H1 (cell line): ENCODE measurements around the gene ROBO2. TPM values are rescaled to one million over a fixed set of nuclear protein-coding genes. Genes with fewer than 3 reads are reported as not detected.

Experiments used
- CTCF ChIA-PET: fragments of 300-600 bp; sonication (Branson Sonifier 250); formaldehyde crosslinking; loops from one replicate; lab custom pipeline; 2021; ENCODE audit not compliant: partially characterized antibody; lab: Charles Lee
- POLR2A ChIA-PET: fragments of 300-600 bp; sonication (Branson Sonifier 250); formaldehyde crosslinking; loops from one replicate; lab custom pipeline; 2021; ENCODE audit warnings: inconsistent platforms; ENCODE audit not compliant: partially characterized antibody; lab: Charles Lee
- DNase-seq, 2 experiments: peaks; one replicate each; pipeline versions ENCODE4 v3.0.0 to v3.0.0-alpha.2; 2010 to 2022; ENCODE audit warnings: low spot score in 2 of 2, low read depth in 1 of 2, mixed read lengths in 1 of 2
- FAIRE-seq: peaks from 2 replicates; lab custom pipeline; 2011; peaks lifted over from hg19 to GRCh38; lab: Jason Lieb, UNC
- H2AFZ ChIP-seq: 2 replicates; pipeline ENCODE4 v1.8.1; 2012; ENCODE audit warnings: low read length, inconsistent platforms
- H2AK5ac ChIP-seq: 2 replicates; pipeline ENCODE4 v1.6.1; 2013; ENCODE audit warnings: low read depth, low read length
- H2BK120ac ChIP-seq: replicated peaks from 2 replicates; pipeline ENCODE3; 2013; ENCODE audit warnings: low read depth, low read length, inconsistent platforms
- H2BK12ac ChIP-seq: 2 replicates; pipeline ENCODE4 v1.6.1; 2013; ENCODE audit warnings: low read depth, low read length
- H2BK15ac ChIP-seq: 2 replicates; pipeline ENCODE4 v1.6.1; 2013; ENCODE audit warnings: low read length
- H2BK20ac ChIP-seq: 2 replicates; pipeline ENCODE4 v1.6.1; 2013; ENCODE audit warnings: low read length
- H2BK5ac ChIP-seq: 2 replicates; pipeline ENCODE4 v1.6.1; 2013; ENCODE audit warnings: low read depth, low read length
- H3K14ac ChIP-seq: 2 replicates; pipeline ENCODE4 v1.6.1; 2013; ENCODE audit warnings: inconsistent platforms; ENCODE audit not compliant: insufficient read length
- H3K18ac ChIP-seq: 2 replicates; pipeline ENCODE4 v1.6.1; 2013; ENCODE audit warnings: low read length; ENCODE audit errors: extremely low read depth
- H3K23ac ChIP-seq: 2 replicates; pipeline ENCODE4 v1.6.1; 2013; ENCODE audit warnings: inconsistent platforms; ENCODE audit not compliant: insufficient read length
- H3K23me2 ChIP-seq: 2 replicates; pipeline ENCODE4 v1.6.1; 2013; ENCODE audit warnings: low read depth, low read length
- H3K27ac ChIP-seq: 2 replicates; pipeline ENCODE4 v1.6.1; 2011; ENCODE audit warnings: low read depth, low read length, inconsistent platforms
- H3K27me3 ChIP-seq, 4 experiments: replicated peaks in 1 of 4; 1 replicate in 1 of 4; 2 replicates in 3 of 4; pipeline versions ENCODE4 v1.6.1 to v1.8.1; 2011 to 2013; ENCODE audit warnings: low read length in 3 of 4, mild to moderate bottlenecking in 3 of 4, inconsistent platforms in 2 of 4, mixed read lengths in 2 of 4, moderate library complexity in 1 of 4; ENCODE audit not compliant: control insufficient read depth in 3 of 4, insufficient read depth in 3 of 4; ENCODE audit errors: extremely low read depth in 1 of 4
- H3K36me3 ChIP-seq, 4 experiments: 2 replicates each; pipeline versions ENCODE4 v1.6.1 to v1.8.1; 2011 to 2013; ENCODE audit warnings: mild to moderate bottlenecking in 4 of 4, low read length in 3 of 4, moderate library complexity in 2 of 4, control low read depth in 1 of 4, inconsistent platforms in 1 of 4; ENCODE audit not compliant: insufficient read depth in 4 of 4, control insufficient read depth in 2 of 4
- H3K4ac ChIP-seq: replicated peaks from 2 replicates; pipeline ENCODE3; 2013; ENCODE audit warnings: low read length, low read depth, mixed read lengths, inconsistent platforms; ENCODE audit not compliant: insufficient read length
- H3K4me1 ChIP-seq, 4 experiments: replicated peaks in 1 of 4; 1 replicate in 1 of 4; 2 replicates in 3 of 4; pipeline versions ENCODE4 v1.6.1 to v1.8.1; 2011 to 2013; ENCODE audit warnings: low read length in 3 of 4, inconsistent platforms in 2 of 4, mixed read lengths in 1 of 4; ENCODE audit not compliant: insufficient read depth in 4 of 4, control insufficient read depth in 3 of 4
- H3K4me2 ChIP-seq, 2 experiments: 2 replicates each; pipeline versions ENCODE4 v1.6.1 to v1.8.1; 2011 to 2013; ENCODE audit warnings: low read depth in 2 of 2, low read length in 2 of 2, control low read depth in 1 of 2, inconsistent platforms in 1 of 2, mild to moderate bottlenecking in 1 of 2; ENCODE audit not compliant: insufficient read depth in 1 of 2
- H3K4me3 ChIP-seq, 4 experiments: fragments of 200-600, 300-600 bp in 1 of 4; sonication (generic), shearing (Covaris generic), sonication (Bioruptor Twin) in 1 of 4; 2 replicates each; pipeline versions ENCODE4 v1.5.1 to v1.8.1; 2011 to 2016; ENCODE audit warnings: low read length in 4 of 4, low read depth in 3 of 4, control low read depth in 2 of 4, inconsistent platforms in 2 of 4, mild to moderate bottlenecking in 2 of 4, mixed read lengths in 1 of 4, moderate library complexity in 1 of 4; ENCODE audit not compliant: insufficient read depth in 2 of 4; ENCODE audit errors: extremely low read depth in 1 of 4
- H3K56ac ChIP-seq: replicated peaks from 2 replicates; pipeline ENCODE3; 2013; ENCODE audit warnings: low read depth, mild to moderate bottlenecking, mixed read lengths, low read length, inconsistent platforms; ENCODE audit not compliant: insufficient read length
- H3K79me1 ChIP-seq: 2 replicates; pipeline ENCODE4 v1.6.1; 2013; ENCODE audit warnings: low read depth, low read length, control low read depth
- H3K79me2 ChIP-seq, 2 experiments: 2 replicates each; pipeline versions ENCODE4 v1.6.1 to v1.8.1; 2012 to 2013; ENCODE audit warnings: low read length in 2 of 2, mild to moderate bottlenecking in 2 of 2, inconsistent platforms in 1 of 2; ENCODE audit not compliant: insufficient read depth in 2 of 2, control insufficient read depth in 1 of 2
- H3K9ac ChIP-seq, 4 experiments: replicated peaks in 1 of 4; 1 replicate in 1 of 4; 2 replicates in 3 of 4; pipeline versions ENCODE4 v1.6.1 to v1.8.1; 2011 to 2013; ENCODE audit warnings: low read depth in 3 of 4, low read length in 3 of 4, control low read depth in 2 of 4, mild to moderate bottlenecking in 2 of 4, moderate library complexity in 2 of 4, inconsistent platforms in 1 of 4; ENCODE audit errors: extremely low read depth in 1 of 4
- H3K9me3 ChIP-seq, 2 experiments: 2 replicates each; pipeline versions ENCODE4 v1.6.1 to v1.8.1; 2012 to 2013; ENCODE audit warnings: mild to moderate bottlenecking in 2 of 2, moderate library complexity in 2 of 2, control low read depth in 1 of 2, inconsistent platforms in 1 of 2, low read depth in 1 of 2, low read length in 1 of 2, mixed read lengths in 1 of 2; ENCODE audit not compliant: insufficient read depth in 2 of 2
- H4K20me1 ChIP-seq, 2 experiments: replicated peaks in 1 of 2; 2 replicates each; pipeline versions ENCODE3 to v1.8.1; 2011 to 2013; ENCODE audit warnings: inconsistent platforms in 2 of 2, low read length in 2 of 2, mild to moderate bottlenecking in 1 of 2; ENCODE audit not compliant: insufficient read depth in 2 of 2, control insufficient read depth in 1 of 2
- H4K5ac ChIP-seq: 2 replicates; pipeline ENCODE4 v1.6.1; 2013; ENCODE audit warnings: low read length, low read depth, mixed read lengths, inconsistent platforms; ENCODE audit not compliant: insufficient read length
- H4K8ac ChIP-seq: 2 replicates; pipeline ENCODE4 v1.8.0; 2013; ENCODE audit warnings: mild to moderate bottlenecking, moderate library complexity, low read length, inconsistent platforms; ENCODE audit not compliant: insufficient read depth; ENCODE audit errors: extremely low read depth
- H4K91ac ChIP-seq: replicated peaks from 2 replicates; pipeline ENCODE3; 2013; ENCODE audit warnings: low read length, mixed read lengths, inconsistent platforms; ENCODE audit not compliant: insufficient read length
- SRF ChIP-seq: IDR thresholded peaks from 2 replicates; pipeline ENCODE4 v1.6.1; 2011; ENCODE audit warnings: mild to moderate bottlenecking, low read depth, low read length, moderate library complexity
- WGBS, 2 experiments: shearing (Covaris generic) in 1 of 2; methylation state at CpG; one replicate each; pipeline versions ENCODE4 v1.1.6 to v1.1.7; 2013 to 2015; ENCODE audit warnings: low lambda C conversion rate in 2 of 2, mixed read lengths in 2 of 2, inconsistent platforms in 1 of 2, low coverage in 1 of 2, missing lambda C conversion rate in 1 of 2; ENCODE audit not compliant: insufficient replicate concordance in 2 of 2, insufficient coverage in 1 of 2, insufficient read length in 1 of 2; ENCODE audit errors: extremely low coverage in 1 of 2, missing lambda C conversion rate in 1 of 2; 5-methylcytosine and 5-hydroxymethylcytosine counted together
- polyA plus RNA-seq, 7 experiments: library from polyadenylated mRNA; depleted of rRNA in 3 of 7; stranded (reverse) in 5 of 7; unstranded in 2 of 7; fragments of >200 nt in 5 of 7; fragments of 200-250 nt in 2 of 7; gene quantifications; 1 replicate in 5 of 7; 2 replicates in 1 of 7; 4 replicates in 1 of 7; pipeline versions ENCODE4 v1.2.1 to v1.2.3, GENCODE V29; 2011 to 2013; ENCODE audit warnings: missing spikeins in 2 of 7, mixed read lengths in 2 of 7
- total RNA-seq: library from RNA; stranded (reverse); fragmentation: NEBNext Ultra II Directional; extraction: Animal tissue kit (Norgen Biotek cat#: 25700); gene quantifications from 2 replicates; pipeline ENCODE4 v1.2.1, GENCODE V29; 2021

ROBO2 gene
- total and polyA plus RNA-seq, 2 of the 8 experiments (the other 6 are each of a cell fraction or from before 2014, with no cell fraction given), result 1.5 to 2.9 TPM

DNA sequence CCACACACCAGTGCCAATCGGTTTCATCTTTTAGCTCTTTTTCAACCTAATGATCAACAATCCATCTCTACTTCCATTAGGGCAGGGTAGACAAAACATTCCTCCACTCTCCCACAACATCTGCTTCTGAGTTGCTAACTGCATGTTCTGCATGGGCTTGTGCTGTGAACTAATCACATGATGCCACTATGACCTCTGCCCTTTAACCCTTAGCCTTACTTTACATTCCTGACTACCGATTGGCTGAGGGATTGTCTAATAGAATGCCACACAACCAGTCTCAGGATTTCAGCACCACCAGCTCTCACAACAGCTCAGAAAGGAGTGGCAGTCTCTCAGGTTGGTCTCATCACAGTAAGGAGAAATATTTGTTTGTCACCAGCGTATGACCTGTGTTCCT lies 562.8 kb downstream of the ROBO2 start:
- no peak overlapping the region for H3K4me2 ChIP-seq
- H3K4me3 ChIP-seq, result no peak overlapping the region
- no peak overlapping the region for H4K5ac ChIP-seq
- no peak overlapping the region for H3K56ac ChIP-seq
- H3K27me3 ChIP-seq, result no peaks in the 10 kb centered on the region
- H3K18ac ChIP-seq, result no peak overlapping the region
- CTCF ChIA-PET, result no interaction called here
- no peaks in the 10 kb centered on the region for H3K4me1 ChIP-seq
- H3K79me2 ChIP-seq, result no peaks in the 10 kb centered on the region
- no peak overlapping the region for H4K8ac ChIP-seq
- H2BK120ac ChIP-seq, result no peak overlapping the region
- H3K14ac ChIP-seq, result no peak overlapping the region
- H3K23me2 ChIP-seq, result no peaks in the 10 kb centered on the region
- no peak overlapping the region for H4K91ac ChIP-seq
- no peak for TF ChIP-seq SRF
- TF ChIP-seq, all 59 proteins: peak for 0
- no peak overlapping the region for H3K27ac ChIP-seq
- no peak overlapping the region for H3K23ac ChIP-seq
- H3K4ac ChIP-seq, result no peak overlapping the region
- FAIRE-seq, result no peak
- H4K20me1 ChIP-seq, result no peaks in the 10 kb centered on the region
- H2AFZ ChIP-seq, result no peak overlapping the region
- no peak overlapping the region; the same call in 1 of the 2 replicates for H2AK5ac ChIP-seq
- no peak overlapping the region for H2BK5ac ChIP-seq
- no peak for DNase-seq
- no peak overlapping the region for H2BK12ac ChIP-seq
- H2BK20ac ChIP-seq, result no peak overlapping the region
- no peaks in the 10 kb centered on the region for H3K9me3 ChIP-seq
- peak overlapping the region in 1 of 4 experiments; percentile 13; a peak in 1 of 7 replicates for H3K9ac ChIP-seq
- 91% methylated on average over 3 of the region's 3 CpGs; no CpG with 5 or more reads in 1 of the 2 experiments for WGBS, 2 experiments
- H3K79me1 ChIP-seq, result no peaks in the 10 kb centered on the region
- no peaks in the 10 kb centered on the region for H3K36me3 ChIP-seq
- no peak overlapping the region for H2BK15ac ChIP-seq
- POLR2A ChIA-PET, result no interaction called here
